ENCODE results near the gene SYNJ1.

- TF ChIP-seq RFX5 (IDR thresholded peaks at IDR 0.05; ENCODE audit: low read depth, low read length), result no peak
- no peak for TF ChIP-seq POLR2A (IDR thresholded peaks at IDR 0.05; ENCODE audit: low read depth, low read length)
- TF ChIP-seq CTCF (conservative IDR thresholded peaks at IDR 0.05; ENCODE audit: low read depth, low read length), result no peak
- no peak for TF ChIP-seq MAZ (IDR thresholded peaks at IDR 0.05; ENCODE audit: borderline replicate concordance, low read depth, low read length)
- no peak for TF ChIP-seq RAD21 (IDR thresholded peaks at IDR 0.05; ENCODE audit: low read length)
- no peak for TF ChIP-seq FOS (IDR thresholded peaks at IDR 0.05; ENCODE audit: low read depth, low read length)
- no peak for TF ChIP-seq ELK1 (IDR thresholded peaks at IDR 0.05; ENCODE audit: borderline replicate concordance, low read depth, low read length)
- no peak for TF ChIP-seq CHD1 (IDR thresholded peaks at IDR 0.05; ENCODE audit: low read depth, low read length)
- no peak for TF ChIP-seq BHLHE40 (IDR thresholded peaks at IDR 0.05; ENCODE audit: low read depth, low read length)
- no peak for TF ChIP-seq MAFK (IDR thresholded peaks at IDR 0.05; ENCODE audit: low read depth, low read length)
- no peak for TF ChIP-seq SMC3 (IDR thresholded peaks at IDR 0.05; ENCODE audit: low read depth, low read length)
- TF ChIP-seq MXI1 (IDR thresholded peaks at IDR 0.05; ENCODE audit: borderline replicate concordance, low read depth, low read length), result no peak; the same call in 1 of the 2 replicates
- TF ChIP-seq USF2 (IDR thresholded peaks at IDR 0.05; ENCODE audit: low read depth, low read length), result no peak
- TF ChIP-seq NFE2L2 (IDR thresholded peaks at IDR 0.05; ENCODE audit: low read depth, low read length), result no peak
These were observed 43.2 kb upstream of the SYNJ1 start for GRCh38 chr21:32770871-32771523.
